NCI-H69 (cell line): ENCODE results near the gene SIK1.
"Not testable (repeated sequence)": the region's sequence is repeated elsewhere in the genome, so short reads cannot be mapped to it uniquely, and the experiment has no call there.

ENCODE experiments used
- DNase-seq: peaks from one replicate; lab custom pipeline; 2025; lab: John Stamatoyannopoulos, UW

SIK1 gene

GRCh38 chr21:43396788-43397438, 30.0 kb downstream of the SIK1 start:
- DNase-seq: not testable (repeated sequence)

- not testable (repeated sequence) for DNase-seq
These were observed 43.6 kb downstream of the SIK1 start for GRCh38 chr21:43383351-43383750.

GRCh38 chr21:43382902-43383301, 44.0 kb downstream of the SIK1 start:
- peak; percentile 54 for DNase-seq

GRCh38 chr21:43380852-43381533, 45.9 kb downstream of the SIK1 start:
- DNase-seq: not testable (repeated sequence)

GRCh38 chr21:43380337-43380736, 46.6 kb downstream of the SIK1 start:
- DNase-seq: not testable (repeated sequence)

- DNase-seq: not testable (repeated sequence)
These were observed 47.3 kb downstream of the SIK1 start for GRCh38 chr21:43379626-43380122.

GRCh38 chr21:43376478-43376882, 50.5 kb downstream of the SIK1 start:
- no peak for DNase-seq

GRCh38 chr21:43375837-43376477, 51.0 kb downstream of the SIK1 start:
- no peak for DNase-seq

- DNase-seq: no peak
These were observed 51.7 kb downstream of the SIK1 start for GRCh38 chr21:43375006-43375836.

GRCh38 chr21:43374228-43374885, 52.6 kb downstream of the SIK1 start:
- no peak for DNase-seq

- no peak for DNase-seq
These were observed 53.3 kb downstream of the SIK1 start for GRCh38 chr21:43373362-43374227.

- DNase-seq: no peak
These were observed 54.1 kb downstream of the SIK1 start for GRCh38 chr21:43372663-43373361.

GRCh38 chr21:43371786-43372185, 55.1 kb downstream of the SIK1 start:
- DNase-seq: no peak

- no peak for DNase-seq
These were observed 55.9 kb downstream of the SIK1 start for GRCh38 chr21:43370888-43371570.

GRCh38 chr21:43370091-43370658, 56.8 kb downstream of the SIK1 start:
- DNase-seq: peak; percentile 90

- no peak for DNase-seq
These were observed 57.3 kb downstream of the SIK1 start for GRCh38 chr21:43369596-43370090.

- DNase-seq: peak; percentile 57
These were observed 57.8 kb downstream of the SIK1 start for GRCh38 chr21:43369124-43369523.

GRCh38 chr21:43368685-43369084, 58.2 kb downstream of the SIK1 start:
- DNase-seq: no peak

GRCh38 chr21:43367859-43368258, 59.1 kb downstream of the SIK1 start:
- no peak for DNase-seq
